ENCODE results near the gene RBMS1.
"Not testable (repeated sequence)": the region's sequence is repeated elsewhere in the genome, so short reads cannot be mapped to it uniquely, and the experiment has no call there.

The RBMS1 gene

DNA sequence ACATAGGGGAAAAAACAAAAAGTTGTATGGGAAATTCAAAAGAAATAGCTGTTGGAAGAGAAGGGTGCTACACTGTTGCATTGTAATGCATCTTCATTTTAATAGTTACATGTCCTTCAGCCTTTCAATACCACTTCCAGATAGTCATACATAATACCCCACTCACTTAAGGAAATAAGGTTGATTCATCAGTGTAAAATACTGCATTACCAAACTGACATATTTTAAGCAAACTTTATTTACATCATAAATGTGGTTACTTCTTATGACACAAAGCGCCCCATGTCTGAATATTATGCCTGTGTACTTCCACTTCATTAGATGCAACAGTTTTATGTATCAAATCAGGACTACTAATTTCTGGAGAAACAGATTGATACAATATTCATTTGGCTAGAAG, 4.5 kb downstream of the RBMS1 start:
- H3K4me1 ChIP-seq (ENCODE audit: low read length), result no peaks in the 10 kb centered on the region
- H3K9ac ChIP-seq (ENCODE audit: low read length), result no peak overlapping the region
- H3K4me2 ChIP-seq (ENCODE audit: low read length), result no peak overlapping the region
- no peak overlapping the region for H2AFZ ChIP-seq (ENCODE audit: low read depth, low read length)
- no peak for TF ChIP-seq EZH2phosphoT487 (IDR thresholded peaks at IDR 0.05; ENCODE audit: low read depth)
- TF ChIP-seq, protein P1, sequence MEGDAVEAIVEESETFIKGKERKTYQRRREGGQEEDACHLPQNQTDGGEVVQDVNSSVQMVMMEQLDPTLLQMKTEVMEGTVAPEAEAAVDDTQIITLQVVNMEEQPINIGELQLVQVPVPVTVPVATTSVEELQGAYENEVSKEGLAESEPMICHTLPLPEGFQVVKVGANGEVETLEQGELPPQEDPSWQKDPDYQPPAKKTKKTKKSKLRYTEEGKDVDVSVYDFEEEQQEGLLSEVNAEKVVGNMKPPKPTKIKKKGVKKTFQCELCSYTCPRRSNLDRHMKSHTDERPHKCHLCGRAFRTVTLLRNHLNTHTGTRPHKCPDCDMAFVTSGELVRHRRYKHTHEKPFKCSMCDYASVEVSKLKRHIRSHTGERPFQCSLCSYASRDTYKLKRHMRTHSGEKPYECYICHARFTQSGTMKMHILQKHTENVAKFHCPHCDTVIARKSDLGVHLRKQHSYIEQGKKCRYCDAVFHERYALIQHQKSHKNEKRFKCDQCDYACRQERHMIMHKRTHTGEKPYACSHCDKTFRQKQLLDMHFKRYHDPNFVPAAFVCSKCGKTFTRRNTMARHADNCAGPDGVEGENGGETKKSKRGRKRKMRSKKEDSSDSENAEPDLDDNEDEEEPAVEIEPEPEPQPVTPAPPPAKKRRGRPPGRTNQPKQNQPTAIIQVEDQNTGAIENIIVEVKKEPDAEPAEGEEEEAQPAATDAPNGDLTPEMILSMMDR (IDR thresholded peaks at IDR 0.05; ENCODE audit: low read depth, low read length), result no peak
- no peaks in the 10 kb centered on the region for H3K36me3 ChIP-seq (replicated peaks; ENCODE audit: low read depth, low read length)
- H3K9me3 ChIP-seq (ENCODE audit: insufficient read depth, low read length), result no peaks in the 10 kb centered on the region
- no peak overlapping the region for H3K27ac ChIP-seq (ENCODE audit: low read length)
- no peak overlapping the region for H3K4me3 ChIP-seq (ENCODE audit: low read length)
- H4K20me1 ChIP-seq (ENCODE audit: insufficient read depth, low read length), result no peaks in the 10 kb centered on the region
- no peaks in the 10 kb centered on the region for H3K79me2 ChIP-seq (ENCODE audit: low read length)
- no peaks in the 10 kb centered on the region for H3K27me3 ChIP-seq (ENCODE audit: low read depth, low read length)

GRCh38 chr2:160488289-160488688, 5.3 kb downstream of the RBMS1 start:
- not testable (repeated sequence) for H3K4me2 ChIP-seq (ENCODE audit: low read length); H3K36me3 ChIP-seq (replicated peaks; ENCODE audit: low read depth, low read length); H3K27me3 ChIP-seq (ENCODE audit: low read depth, low read length); H4K20me1 ChIP-seq (ENCODE audit: insufficient read depth, low read length); H3K4me3 ChIP-seq (ENCODE audit: low read length); H3K4me1 ChIP-seq (ENCODE audit: low read length); H2AFZ ChIP-seq (ENCODE audit: low read depth, low read length); H3K9me3 ChIP-seq (ENCODE audit: insufficient read depth, low read length); H3K9ac ChIP-seq (ENCODE audit: low read length); H3K27ac ChIP-seq (ENCODE audit: low read length); H3K79me2 ChIP-seq (ENCODE audit: low read length)

DNA sequence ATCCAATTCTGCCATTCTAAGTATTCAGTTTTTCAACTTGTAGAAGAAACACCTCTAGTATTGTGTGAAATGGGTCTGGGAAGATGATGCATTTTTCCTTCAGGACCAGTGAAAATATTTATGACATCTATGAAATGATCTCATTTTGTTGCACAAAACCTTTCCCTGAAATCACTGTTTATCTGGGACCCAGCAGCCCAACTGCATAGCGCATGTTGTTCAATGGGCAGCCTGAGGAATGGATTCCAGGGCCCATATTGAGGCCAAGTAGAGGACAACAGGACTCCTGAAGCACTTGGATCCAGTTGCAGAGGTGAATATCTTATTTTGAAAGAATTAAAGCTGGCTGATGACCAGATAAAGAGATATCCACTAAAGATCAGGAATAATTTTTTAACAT, 7.3 kb downstream of the RBMS1 start:
- no peaks in the 10 kb centered on the region for H3K27me3 ChIP-seq (ENCODE audit: low read depth, low read length)
- H4K20me1 ChIP-seq (ENCODE audit: insufficient read depth, low read length), result no peaks in the 10 kb centered on the region
- no peak overlapping the region for H3K9ac ChIP-seq (ENCODE audit: low read length)
- H3K79me2 ChIP-seq (ENCODE audit: low read length), result no peaks in the 10 kb centered on the region
- no peaks in the 10 kb centered on the region for H3K4me1 ChIP-seq (ENCODE audit: low read length)
- H3K27ac ChIP-seq (ENCODE audit: low read length), result no peak overlapping the region
- TF ChIP-seq, protein P1 (IDR thresholded peaks at IDR 0.05; ENCODE audit: low read depth, low read length), result no peak
- TF ChIP-seq EZH2phosphoT487 (IDR thresholded peaks at IDR 0.05; ENCODE audit: low read depth), result no peak
- no peak overlapping the region for H3K4me2 ChIP-seq (ENCODE audit: low read length)
- no peaks in the 10 kb centered on the region for H3K9me3 ChIP-seq (ENCODE audit: insufficient read depth, low read length)
- no peak overlapping the region for H3K4me3 ChIP-seq (ENCODE audit: low read length)
- H2AFZ ChIP-seq (ENCODE audit: low read depth, low read length), result no peak overlapping the region
- H3K36me3 ChIP-seq (replicated peaks; ENCODE audit: low read depth, low read length), result no peaks in the 10 kb centered on the region

GRCh38 chr2:160484859-160485520, 8.6 kb downstream of the RBMS1 start:
- no peaks in the 10 kb centered on the region for H4K20me1 ChIP-seq (ENCODE audit: insufficient read depth, low read length)
- H3K36me3 ChIP-seq (replicated peaks; ENCODE audit: low read depth, low read length), result no peaks in the 10 kb centered on the region
- no peak overlapping the region for H3K4me2 ChIP-seq (ENCODE audit: low read length)
- TF ChIP-seq, protein P1 (IDR thresholded peaks at IDR 0.05; ENCODE audit: low read depth, low read length), result no peak
- TF ChIP-seq EZH2phosphoT487 (IDR thresholded peaks at IDR 0.05; ENCODE audit: low read depth), result no peak
- no peaks in the 10 kb centered on the region for H3K9me3 ChIP-seq (ENCODE audit: insufficient read depth, low read length)
- H3K27me3 ChIP-seq (ENCODE audit: low read depth, low read length), result no peaks in the 10 kb centered on the region
- H3K27ac ChIP-seq (ENCODE audit: low read length), result no peak overlapping the region
- H3K4me3 ChIP-seq (ENCODE audit: low read length), result no peak overlapping the region
- H3K4me1 ChIP-seq (ENCODE audit: low read length), result no peaks in the 10 kb centered on the region
- H3K9ac ChIP-seq (ENCODE audit: low read length), result no peak overlapping the region
- H3K79me2 ChIP-seq (ENCODE audit: low read length), result no peaks in the 10 kb centered on the region
- H2AFZ ChIP-seq (ENCODE audit: low read depth, low read length), result no peak overlapping the region

All from OCI-LY3 (cell line).